ENCODE measurements around the gene AMBP.

The AMBP gene

DNA sequence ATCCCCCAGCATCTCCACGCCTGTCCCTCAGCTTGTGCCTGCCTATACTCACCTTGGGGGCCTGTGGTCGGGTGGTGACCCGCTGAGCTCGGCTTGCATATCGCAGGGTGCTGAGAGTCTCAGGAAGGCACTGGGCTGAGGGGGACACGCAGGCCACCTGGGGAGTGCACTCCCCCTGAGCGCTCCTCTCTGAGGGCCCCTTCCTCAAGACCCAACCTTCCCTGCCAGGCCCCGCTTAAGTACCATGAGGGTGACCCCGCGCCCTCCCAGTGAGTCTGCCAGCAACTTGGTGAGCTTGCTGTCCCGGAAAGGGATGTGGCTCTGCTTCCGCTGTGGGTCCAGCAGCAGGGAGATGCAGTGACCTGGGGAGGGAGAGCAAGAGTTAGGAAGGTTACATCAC, 16.9 kb upstream of the AMBP start:
- H3F3A ChIP-seq (ENCODE audit: control insufficient read depth, insufficient read depth), result no peaks in the 10 kb centered on the region
- H3K4me3 ChIP-seq (ENCODE audit: low read length), result no peak overlapping the region
- no peaks in the 10 kb centered on the region for H3K79me2 ChIP-seq (ENCODE audit: control insufficient read depth, low read length)
- no peak overlapping the region for H3K4me2 ChIP-seq (ENCODE audit: low read length)
- H3K9me3 ChIP-seq (ENCODE audit: control insufficient read depth, insufficient read depth, low read length), result no peaks in the 10 kb centered on the region
- no peak for TF ChIP-seq EZH2phosphoT487 (IDR thresholded peaks at IDR 0.05; ENCODE audit: borderline replicate concordance, low read length)
- TF ChIP-seq, protein P1, sequence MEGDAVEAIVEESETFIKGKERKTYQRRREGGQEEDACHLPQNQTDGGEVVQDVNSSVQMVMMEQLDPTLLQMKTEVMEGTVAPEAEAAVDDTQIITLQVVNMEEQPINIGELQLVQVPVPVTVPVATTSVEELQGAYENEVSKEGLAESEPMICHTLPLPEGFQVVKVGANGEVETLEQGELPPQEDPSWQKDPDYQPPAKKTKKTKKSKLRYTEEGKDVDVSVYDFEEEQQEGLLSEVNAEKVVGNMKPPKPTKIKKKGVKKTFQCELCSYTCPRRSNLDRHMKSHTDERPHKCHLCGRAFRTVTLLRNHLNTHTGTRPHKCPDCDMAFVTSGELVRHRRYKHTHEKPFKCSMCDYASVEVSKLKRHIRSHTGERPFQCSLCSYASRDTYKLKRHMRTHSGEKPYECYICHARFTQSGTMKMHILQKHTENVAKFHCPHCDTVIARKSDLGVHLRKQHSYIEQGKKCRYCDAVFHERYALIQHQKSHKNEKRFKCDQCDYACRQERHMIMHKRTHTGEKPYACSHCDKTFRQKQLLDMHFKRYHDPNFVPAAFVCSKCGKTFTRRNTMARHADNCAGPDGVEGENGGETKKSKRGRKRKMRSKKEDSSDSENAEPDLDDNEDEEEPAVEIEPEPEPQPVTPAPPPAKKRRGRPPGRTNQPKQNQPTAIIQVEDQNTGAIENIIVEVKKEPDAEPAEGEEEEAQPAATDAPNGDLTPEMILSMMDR (IDR thresholded peaks at IDR 0.05; ENCODE audit: low read depth, low read length, poor library complexity, severe bottlenecking), result no peak
- no peak overlapping the region for H3K27ac ChIP-seq (ENCODE audit: low read depth, low read length)
- no peaks in the 10 kb centered on the region for H3K9me2 ChIP-seq (replicated peaks; ENCODE audit: control insufficient read depth, low read length)
- H3K4me1 ChIP-seq (ENCODE audit: control insufficient read depth, low read length), result no peaks in the 10 kb centered on the region
- H3K36me3 ChIP-seq (ENCODE audit: control insufficient read depth, low read length), result no peaks in the 10 kb centered on the region
- no peaks in the 10 kb centered on the region for H4K20me1 ChIP-seq (ENCODE audit: control insufficient read depth, insufficient read depth, low read depth, low read length)
- no peaks in the 10 kb centered on the region for H3K27me3 ChIP-seq (ENCODE audit: control insufficient read depth, low read length)

DNA sequence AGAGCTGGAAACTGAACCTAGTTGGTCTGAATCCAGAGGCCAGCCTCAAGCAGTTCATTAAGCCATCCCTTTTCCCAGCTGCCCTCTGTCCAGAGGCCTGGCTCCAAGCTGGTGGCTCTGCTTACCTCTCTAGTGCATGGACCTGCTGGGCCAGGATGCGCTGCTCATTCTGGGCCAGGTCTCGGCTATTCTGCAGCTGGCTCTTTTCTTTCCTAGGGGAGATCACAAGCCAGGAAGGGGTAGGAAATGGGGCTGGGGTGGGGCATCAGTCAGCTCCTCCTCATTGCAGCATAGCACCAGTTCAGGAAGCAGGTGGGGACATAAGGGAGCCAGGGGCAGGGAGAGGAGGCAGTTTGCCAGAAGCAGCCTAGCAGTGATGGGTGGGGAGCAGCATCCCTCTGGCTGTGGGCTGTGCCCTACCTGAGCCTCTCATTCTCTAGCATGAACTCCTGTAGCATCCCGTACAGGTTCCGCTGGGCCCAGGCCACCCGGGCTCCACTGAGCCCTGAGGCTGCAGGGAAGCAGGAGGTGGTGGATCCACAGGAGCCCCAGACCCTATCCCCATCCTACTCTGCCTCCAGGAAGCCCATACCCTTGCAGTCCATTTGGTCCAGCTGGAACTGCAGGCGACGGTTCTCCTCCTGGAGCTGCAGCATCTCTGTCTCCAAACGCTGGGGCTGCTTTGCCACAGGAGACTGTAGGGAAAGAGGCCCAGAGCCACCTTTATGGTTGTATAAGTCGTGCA, 15.8 kb upstream of the AMBP start:
- H3F3A ChIP-seq (ENCODE audit: control insufficient read depth, insufficient read depth), result no peaks in the 10 kb centered on the region
- no peak overlapping the region for H3K27ac ChIP-seq (ENCODE audit: low read depth, low read length)
- H3K4me3 ChIP-seq (ENCODE audit: low read length), result no peak overlapping the region
- H3K36me3 ChIP-seq (ENCODE audit: control insufficient read depth, low read length), result no peaks in the 10 kb centered on the region
- H3K4me1 ChIP-seq (ENCODE audit: control insufficient read depth, low read length), result no peaks in the 10 kb centered on the region
- H4K20me1 ChIP-seq (ENCODE audit: control insufficient read depth, insufficient read depth, low read depth, low read length), result no peaks in the 10 kb centered on the region
- no peak for TF ChIP-seq EZH2phosphoT487 (IDR thresholded peaks at IDR 0.05; ENCODE audit: borderline replicate concordance, low read length)
- TF ChIP-seq, protein P1 (IDR thresholded peaks at IDR 0.05; ENCODE audit: low read depth, low read length, poor library complexity, severe bottlenecking), result no peak
- no peaks in the 10 kb centered on the region for H3K9me3 ChIP-seq (ENCODE audit: control insufficient read depth, insufficient read depth, low read length)
- no peak overlapping the region for H3K4me2 ChIP-seq (ENCODE audit: low read length)
- no peaks in the 10 kb centered on the region for H3K79me2 ChIP-seq (ENCODE audit: control insufficient read depth, low read length)
- H3K9me2 ChIP-seq (replicated peaks; ENCODE audit: control insufficient read depth, low read length), result no peaks in the 10 kb centered on the region
- H3K27me3 ChIP-seq (ENCODE audit: control insufficient read depth, low read length), result no peaks in the 10 kb centered on the region

DNA sequence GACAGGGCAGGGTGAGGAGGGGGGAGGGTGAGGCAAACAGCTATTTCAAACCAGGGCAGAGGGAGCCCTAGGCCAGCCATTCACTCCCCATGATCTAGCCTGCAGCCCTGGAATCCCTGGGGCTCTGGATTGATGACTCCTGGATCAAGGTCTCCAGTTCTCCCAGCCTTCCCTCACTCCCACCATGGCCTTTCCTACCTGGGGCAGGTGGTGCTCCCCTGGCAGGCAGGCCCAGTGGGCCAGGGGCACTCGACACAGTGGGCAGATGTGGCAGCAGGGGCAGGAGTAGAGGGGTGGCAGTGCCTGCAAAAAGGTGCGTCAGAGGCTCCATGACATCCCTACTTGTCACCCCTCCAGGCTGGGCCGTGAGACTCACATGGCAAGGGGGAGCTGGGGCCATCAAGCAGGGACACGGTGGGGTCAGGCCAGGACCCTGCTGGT, 15.0 kb upstream of the AMBP start:
- no peaks in the 10 kb centered on the region for H3K27me3 ChIP-seq (ENCODE audit: control insufficient read depth, low read length)
- no peak overlapping the region for H3K4me3 ChIP-seq (ENCODE audit: low read length)
- H3K4me1 ChIP-seq (ENCODE audit: control insufficient read depth, low read length), result no peaks in the 10 kb centered on the region
- no peaks in the 10 kb centered on the region for H3K79me2 ChIP-seq (ENCODE audit: control insufficient read depth, low read length)
- no peaks in the 10 kb centered on the region for H4K20me1 ChIP-seq (ENCODE audit: control insufficient read depth, insufficient read depth, low read depth, low read length)
- no peaks in the 10 kb centered on the region for H3K9me2 ChIP-seq (replicated peaks; ENCODE audit: control insufficient read depth, low read length)
- TF ChIP-seq EZH2phosphoT487 (IDR thresholded peaks at IDR 0.05; ENCODE audit: borderline replicate concordance, low read length), result no peak
- TF ChIP-seq, protein P1 (IDR thresholded peaks at IDR 0.05; ENCODE audit: low read depth, low read length, poor library complexity, severe bottlenecking), result no peak
- no peak overlapping the region for H3K27ac ChIP-seq (ENCODE audit: low read depth, low read length)
- no peaks in the 10 kb centered on the region for H3F3A ChIP-seq (ENCODE audit: control insufficient read depth, insufficient read depth)
- no peaks in the 10 kb centered on the region for H3K36me3 ChIP-seq (ENCODE audit: control insufficient read depth, low read length)
- H3K9me3 ChIP-seq (ENCODE audit: control insufficient read depth, insufficient read depth, low read length), result no peaks in the 10 kb centered on the region
- no peak overlapping the region for H3K4me2 ChIP-seq (ENCODE audit: low read length)

Data from DOHH2 (cell line).